ENCODE measurements around the gene HDAC3.
A peak's percentile ranks its signal among the peaks of the same experiment; 100 is the strongest.

HDAC3 gene

DNA sequence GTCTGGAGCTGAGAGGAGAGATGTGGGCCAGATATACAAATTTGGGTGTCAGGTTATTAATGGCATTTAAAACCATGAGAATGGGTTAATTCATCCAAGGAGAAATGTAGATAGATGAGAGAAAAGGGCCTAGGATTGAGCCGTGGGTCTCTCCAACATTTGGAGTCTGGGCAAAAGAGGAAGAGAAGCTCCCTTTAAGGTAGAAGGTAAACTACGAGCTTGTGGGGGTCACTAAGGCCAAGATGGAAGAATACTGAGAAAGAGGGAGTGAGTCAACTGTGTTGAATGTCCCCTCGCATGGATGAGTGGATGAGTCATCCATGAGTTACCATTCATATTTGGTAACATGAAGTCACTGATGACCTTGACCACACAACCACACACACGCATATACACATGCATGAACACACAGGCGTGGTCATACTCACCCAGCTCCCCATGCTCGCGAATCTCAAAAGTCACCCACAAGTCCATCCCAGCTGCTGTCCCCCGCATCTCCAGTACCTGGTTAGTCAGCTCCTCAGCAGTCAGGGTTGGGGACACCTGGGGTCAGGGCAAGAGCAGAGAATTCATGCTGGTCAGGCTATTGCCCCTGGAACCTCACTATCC, 21.4 kb upstream of the HDAC3 start:
- H3K4me3 ChIP-seq (ENCODE audit: low read depth, low read length): no peak overlapping the region
- TF ChIP-seq, protein P1, sequence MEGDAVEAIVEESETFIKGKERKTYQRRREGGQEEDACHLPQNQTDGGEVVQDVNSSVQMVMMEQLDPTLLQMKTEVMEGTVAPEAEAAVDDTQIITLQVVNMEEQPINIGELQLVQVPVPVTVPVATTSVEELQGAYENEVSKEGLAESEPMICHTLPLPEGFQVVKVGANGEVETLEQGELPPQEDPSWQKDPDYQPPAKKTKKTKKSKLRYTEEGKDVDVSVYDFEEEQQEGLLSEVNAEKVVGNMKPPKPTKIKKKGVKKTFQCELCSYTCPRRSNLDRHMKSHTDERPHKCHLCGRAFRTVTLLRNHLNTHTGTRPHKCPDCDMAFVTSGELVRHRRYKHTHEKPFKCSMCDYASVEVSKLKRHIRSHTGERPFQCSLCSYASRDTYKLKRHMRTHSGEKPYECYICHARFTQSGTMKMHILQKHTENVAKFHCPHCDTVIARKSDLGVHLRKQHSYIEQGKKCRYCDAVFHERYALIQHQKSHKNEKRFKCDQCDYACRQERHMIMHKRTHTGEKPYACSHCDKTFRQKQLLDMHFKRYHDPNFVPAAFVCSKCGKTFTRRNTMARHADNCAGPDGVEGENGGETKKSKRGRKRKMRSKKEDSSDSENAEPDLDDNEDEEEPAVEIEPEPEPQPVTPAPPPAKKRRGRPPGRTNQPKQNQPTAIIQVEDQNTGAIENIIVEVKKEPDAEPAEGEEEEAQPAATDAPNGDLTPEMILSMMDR (IDR thresholded peaks at IDR 0.05; ENCODE audit: borderline replicate concordance, insufficient read depth, low read depth, low read length): no peak

DNA sequence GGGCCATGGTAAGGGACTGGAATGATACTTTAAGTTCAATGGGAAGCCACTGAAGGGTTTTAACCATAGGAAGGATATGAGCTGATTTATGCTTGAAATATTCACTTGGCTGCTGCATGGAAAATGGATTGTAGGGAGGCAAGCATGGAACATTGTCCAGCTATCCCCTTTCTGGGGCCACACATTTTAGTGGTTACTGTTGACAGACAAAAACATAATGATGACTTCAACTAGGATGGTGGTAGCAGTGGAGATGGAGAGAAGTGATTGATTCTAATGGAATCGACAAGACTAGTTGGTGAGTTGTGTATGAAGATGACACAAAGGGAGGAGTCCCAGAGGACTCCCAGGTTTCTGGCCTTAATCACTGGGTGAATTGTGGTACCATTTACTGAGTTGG, 20.8 kb upstream of the HDAC3 start:
- TF ChIP-seq, protein P1 (IDR thresholded peaks at IDR 0.05; ENCODE audit: borderline replicate concordance, insufficient read depth, low read depth, low read length): no peak
- no peak overlapping the region for H3K4me3 ChIP-seq (ENCODE audit: low read depth, low read length)

DNA sequence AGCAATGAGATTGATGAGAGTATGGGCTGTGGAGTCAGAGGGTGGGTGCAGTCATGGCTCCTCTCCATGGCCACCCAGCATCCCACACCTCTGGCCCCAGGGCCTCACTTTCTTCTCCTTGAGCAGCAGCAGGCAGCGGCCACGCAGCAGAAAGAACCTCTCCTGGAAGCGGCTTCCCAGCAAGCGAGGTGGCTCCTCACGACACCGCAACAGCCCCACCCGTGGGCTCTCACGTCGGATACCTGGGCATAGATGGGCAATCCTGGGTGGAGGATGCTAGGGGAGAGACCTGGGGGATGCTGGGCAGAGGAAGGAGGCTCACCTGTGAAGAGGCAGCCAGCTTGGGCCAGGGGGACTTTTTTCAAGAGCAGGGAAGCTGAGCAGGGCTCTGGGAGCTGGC, 19.7 kb upstream of the HDAC3 start:
- no peak overlapping the region for H3K4me3 ChIP-seq (ENCODE audit: low read depth, low read length)
- TF ChIP-seq, protein P1 (IDR thresholded peaks at IDR 0.05; ENCODE audit: borderline replicate concordance, insufficient read depth, low read depth, low read length): no peak

DNA sequence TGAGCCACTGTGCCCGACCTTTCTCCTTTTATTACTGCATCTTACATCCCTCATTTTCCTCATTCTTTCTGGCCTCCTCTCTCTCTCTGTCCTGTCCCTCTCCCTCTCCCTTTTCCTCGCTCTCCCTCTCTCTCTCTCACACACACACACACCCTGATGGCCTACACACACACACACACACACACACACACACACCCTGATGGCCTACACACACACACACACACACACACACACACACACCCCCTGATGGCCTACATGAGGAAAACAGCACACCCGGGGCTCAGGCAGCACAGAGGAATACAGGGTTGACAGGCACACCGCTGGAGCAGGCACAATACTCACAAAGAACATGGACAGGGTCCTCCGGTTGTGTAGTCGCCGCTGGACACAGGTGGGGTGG, 18.4 kb upstream of the HDAC3 start:
- no peak overlapping the region for H3K4me3 ChIP-seq (ENCODE audit: low read depth, low read length)
- TF ChIP-seq, protein P1 (IDR thresholded peaks at IDR 0.05; ENCODE audit: borderline replicate concordance, insufficient read depth, low read depth, low read length): no peak

DNA sequence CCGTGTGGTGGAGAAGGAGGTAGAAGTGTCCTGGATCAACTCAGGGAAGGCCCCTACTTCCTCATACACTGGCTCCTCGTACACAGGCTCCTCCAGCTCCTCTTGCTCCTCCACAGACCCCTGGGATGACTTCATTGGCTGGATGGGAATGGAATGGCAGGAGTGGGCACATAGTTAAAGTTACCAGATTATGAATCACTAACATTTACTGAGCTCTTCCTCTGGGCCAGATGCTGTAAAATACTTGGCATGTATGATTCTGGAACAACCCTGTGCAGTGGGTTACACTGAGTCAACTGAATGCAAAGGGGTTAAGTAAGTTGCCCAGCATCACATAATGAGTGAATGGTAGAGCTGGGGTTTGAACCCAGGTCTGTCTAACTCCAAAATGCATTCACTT, 17.6 kb upstream of the HDAC3 start:
- no peak overlapping the region for H3K4me3 ChIP-seq (ENCODE audit: low read depth, low read length)
- TF ChIP-seq, protein P1 (IDR thresholded peaks at IDR 0.05; ENCODE audit: borderline replicate concordance, insufficient read depth, low read depth, low read length): no peak

DNA sequence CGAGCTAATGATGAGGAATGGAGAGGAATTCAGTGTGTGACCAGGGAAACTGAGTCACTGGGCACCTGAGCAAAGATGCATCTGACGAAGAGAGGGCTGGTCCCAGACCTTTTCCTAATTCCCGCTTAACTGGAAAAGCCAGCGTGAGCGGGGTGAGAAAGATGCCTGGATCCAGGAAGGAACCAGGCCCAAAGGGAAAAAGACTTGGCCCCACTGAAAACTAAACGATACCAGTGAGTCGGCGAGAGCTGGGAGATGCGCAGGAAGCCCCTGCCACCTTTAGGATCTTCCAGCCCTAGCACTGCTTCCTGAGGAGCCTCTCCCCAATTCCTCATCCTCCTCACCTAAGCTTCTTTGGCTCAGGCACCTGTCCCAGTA, 15.1 kb upstream of the HDAC3 start:
- TF ChIP-seq, protein P1 (IDR thresholded peaks at IDR 0.05; ENCODE audit: borderline replicate concordance, insufficient read depth, low read depth, low read length): no peak
- no peak overlapping the region for H3K4me3 ChIP-seq (ENCODE audit: low read depth, low read length)

DNA sequence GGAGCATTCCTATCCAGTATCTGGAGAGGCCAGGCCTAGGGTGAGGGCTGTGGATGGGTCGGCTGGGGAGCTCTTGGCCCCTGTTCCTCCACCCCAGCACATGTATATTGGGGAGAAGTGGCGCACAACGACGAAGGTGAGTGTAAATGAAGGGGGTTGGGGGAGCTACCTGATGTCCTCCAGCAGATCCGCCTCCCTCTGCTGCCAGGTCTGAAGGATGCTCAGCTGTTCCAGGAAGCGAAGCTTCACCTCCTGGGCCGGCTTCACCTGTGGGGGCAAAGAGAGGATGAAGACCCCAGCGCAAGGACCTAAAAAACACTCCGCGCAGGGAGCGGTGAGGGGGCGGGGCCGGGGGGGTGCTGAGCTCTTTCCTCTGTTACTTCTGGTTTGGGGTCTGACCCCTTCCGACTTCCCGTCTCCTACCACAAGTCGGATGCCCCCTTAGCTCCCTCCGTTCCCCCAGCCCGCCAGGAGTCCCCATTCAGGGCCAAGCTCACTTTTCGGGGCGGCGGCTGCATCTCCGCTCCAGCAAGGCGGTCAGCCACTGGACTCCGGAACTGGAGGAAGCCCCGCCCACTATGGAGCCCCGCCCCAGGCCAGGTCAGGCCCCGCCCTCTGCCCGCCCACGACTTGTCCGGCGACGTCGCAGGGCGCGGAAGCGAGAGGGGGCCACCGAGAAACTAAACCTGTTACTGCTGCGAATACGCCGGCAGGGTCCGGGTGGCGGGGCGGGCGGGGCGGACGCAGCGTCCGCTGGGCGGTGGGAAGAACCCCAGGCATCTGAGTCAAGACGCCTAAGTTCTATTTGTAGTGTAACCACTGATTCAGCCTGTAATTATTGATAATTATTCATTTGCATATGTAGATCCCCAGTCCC, 14.4 kb upstream of the HDAC3 start, which contains the start of gene FCHSD1:
FCHSD1 (minus strand) TSS at position 568 of the 877 bp plus-strand sequence; CDS start at position 518, 50 bp downstream.
- peak within 1 kb of the TSS; percentile 69 for H3K4me3 ChIP-seq (ENCODE audit: low read depth, low read length)
- TF ChIP-seq, protein P1 (IDR thresholded peaks at IDR 0.05; ENCODE audit: borderline replicate concordance, insufficient read depth, low read depth, low read length): 0 out of 2 replicates have a peak, but pooled peaks have one; percentile 3

All from GM12875 (cell line).